Fibroblast of lung (primary cell): Measurements from ENCODE around the gene NPPC.

Experiments used
- EZH2 ChIP-seq: IDR thresholded peaks from 2 replicates; pipeline ENCODE4 v1.5.1; 2012; ENCODE audit warnings: low read length, control low read depth, mild to moderate bottlenecking; ENCODE audit errors: missing control alignments
- TF ChIP-seq, protein P1 (sequence below), 2 donors: IDR thresholded peaks in 1 of 2; conservative IDR thresholded peaks in 1 of 2; 1 replicate in 1 of 2; 2 replicates in 1 of 2; pipeline ENCODE4 v1.5.1; 2011 to 2012; ENCODE audit warnings: low read length in 2 of 2, control low read depth in 1 of 2, inconsistent platforms in 1 of 2, low read depth in 1 of 2, mild to moderate bottlenecking in 1 of 2

DNA sequence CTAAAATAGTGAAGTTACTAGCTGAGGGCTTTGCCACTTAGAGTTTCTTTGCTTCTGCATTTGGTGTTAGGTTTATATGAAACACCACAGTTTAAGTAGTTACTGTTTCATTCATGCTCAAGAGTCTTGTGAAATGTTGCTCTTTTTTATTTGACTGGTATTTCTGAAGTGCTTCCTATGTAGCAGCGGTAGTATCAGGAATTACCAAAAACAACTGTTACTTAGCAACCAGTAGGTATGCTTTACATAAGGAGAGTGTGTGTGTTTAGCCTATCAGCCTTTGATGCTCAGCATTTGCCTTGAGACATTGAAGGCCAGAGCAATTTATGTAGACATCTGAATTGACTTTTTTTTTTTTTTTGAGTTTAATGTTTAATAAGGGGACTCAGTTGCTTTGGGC, 38.9 kb upstream of the NPPC start:
- TF ChIP-seq, protein P1, sequence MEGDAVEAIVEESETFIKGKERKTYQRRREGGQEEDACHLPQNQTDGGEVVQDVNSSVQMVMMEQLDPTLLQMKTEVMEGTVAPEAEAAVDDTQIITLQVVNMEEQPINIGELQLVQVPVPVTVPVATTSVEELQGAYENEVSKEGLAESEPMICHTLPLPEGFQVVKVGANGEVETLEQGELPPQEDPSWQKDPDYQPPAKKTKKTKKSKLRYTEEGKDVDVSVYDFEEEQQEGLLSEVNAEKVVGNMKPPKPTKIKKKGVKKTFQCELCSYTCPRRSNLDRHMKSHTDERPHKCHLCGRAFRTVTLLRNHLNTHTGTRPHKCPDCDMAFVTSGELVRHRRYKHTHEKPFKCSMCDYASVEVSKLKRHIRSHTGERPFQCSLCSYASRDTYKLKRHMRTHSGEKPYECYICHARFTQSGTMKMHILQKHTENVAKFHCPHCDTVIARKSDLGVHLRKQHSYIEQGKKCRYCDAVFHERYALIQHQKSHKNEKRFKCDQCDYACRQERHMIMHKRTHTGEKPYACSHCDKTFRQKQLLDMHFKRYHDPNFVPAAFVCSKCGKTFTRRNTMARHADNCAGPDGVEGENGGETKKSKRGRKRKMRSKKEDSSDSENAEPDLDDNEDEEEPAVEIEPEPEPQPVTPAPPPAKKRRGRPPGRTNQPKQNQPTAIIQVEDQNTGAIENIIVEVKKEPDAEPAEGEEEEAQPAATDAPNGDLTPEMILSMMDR (conservative IDR thresholded peaks at IDR 0.05 in 1 of 2, IDR thresholded peaks at IDR 0.05 in 1 of 2; ENCODE audit: low read depth in 1 of 2, low read length in 2 of 2), result no peak
- TF ChIP-seq EZH2, result no peak
